HUES48 (cell line): Measurements from ENCODE around the gene SSR1.
"Not testable (repeated sequence)": the region's sequence is repeated elsewhere in the genome, so short reads cannot be mapped to it uniquely, and the experiment has no call there.

ENCODE experiments used
- H3K27ac ChIP-seq: one replicate; pipeline ENCODE4 v1.7.0; 2013; ENCODE audit warnings: low read depth, low read length, inconsistent platforms
- H3K27me3 ChIP-seq: 2 replicates; pipeline ENCODE4 v1.6.1; 2013; ENCODE audit warnings: mild to moderate bottlenecking, low read length; ENCODE audit not compliant: control insufficient read depth, insufficient read depth
- H3K36me3 ChIP-seq: 2 replicates; pipeline ENCODE4 v1.6.1; 2013; ENCODE audit warnings: low read length; ENCODE audit not compliant: control insufficient read depth, insufficient read depth
- H3K4me1 ChIP-seq: 2 replicates; pipeline ENCODE4 v1.6.1; 2013; ENCODE audit warnings: mild to moderate bottlenecking, low read length; ENCODE audit not compliant: control insufficient read depth, insufficient read depth
- H3K4me3 ChIP-seq: 2 replicates; pipeline ENCODE4 v1.5.1; 2013; ENCODE audit warnings: mild to moderate bottlenecking, low read depth, low read length
- H3K9ac ChIP-seq: 2 replicates; pipeline ENCODE4 v1.6.1; 2013; ENCODE audit warnings: mild to moderate bottlenecking, low read depth, low read length, moderate library complexity
- H3K9me3 ChIP-seq: 2 replicates; pipeline ENCODE4 v1.6.1; 2013; ENCODE audit warnings: low read length; ENCODE audit not compliant: control insufficient read depth, insufficient read depth

The SSR1 gene

GRCh38 chr6:7316658-7317533, 3.9 kb upstream of the SSR1 start:
- no peak overlapping the region for H3K9ac ChIP-seq
- H3K4me1 ChIP-seq: peaks cover 2% of the 10 kb centered on the region; the same call in 1 of the 2 replicates
- no peaks in the 10 kb centered on the region for H3K27me3 ChIP-seq
- no peaks in the 10 kb centered on the region for H3K36me3 ChIP-seq
- no peak overlapping the region for H3K4me3 ChIP-seq
- no peak overlapping the region for H3K27ac ChIP-seq
- H3K9me3 ChIP-seq: no peaks in the 10 kb centered on the region

GRCh38 chr6:7315948-7316365, 3.0 kb upstream of the SSR1 start:
- no peak overlapping the region for H3K4me3 ChIP-seq
- H3K9me3 ChIP-seq: no peaks in the 10 kb centered on the region
- H3K27me3 ChIP-seq: no peaks in the 10 kb centered on the region
- no peak overlapping the region for H3K9ac ChIP-seq
- H3K36me3 ChIP-seq: no peaks in the 10 kb centered on the region
- H3K27ac ChIP-seq: no peak overlapping the region
- H3K4me1 ChIP-seq: peaks cover 11% of the 10 kb centered on the region; the same call in 1 of the 2 replicates

GRCh38 chr6:7315087-7315947, 2.3 kb upstream of the SSR1 start:
- not testable (repeated sequence) for H3K27ac ChIP-seq, H3K36me3 ChIP-seq, H3K9me3 ChIP-seq, H3K4me3 ChIP-seq, H3K27me3 ChIP-seq, H3K9ac ChIP-seq
- H3K4me1 ChIP-seq: peaks cover 11% of the 10 kb centered on the region; the same call in 1 of the 2 replicates

GRCh38 chr6:7314414-7314813, 1.4 kb upstream of the SSR1 start:
- no peak overlapping the region for H3K4me3 ChIP-seq
- no peaks in the 10 kb centered on the region for H3K9me3 ChIP-seq
- H3K4me1 ChIP-seq: peaks cover 11% of the 10 kb centered on the region; the same call in 1 of the 2 replicates
- H3K27ac ChIP-seq: no peak overlapping the region
- peaks cover 7% of the 10 kb centered on the region for H3K36me3 ChIP-seq
- H3K27me3 ChIP-seq: no peaks in the 10 kb centered on the region
- H3K9ac ChIP-seq: no peak overlapping the region

- no peaks in the 10 kb centered on the region for H3K27me3 ChIP-seq
- no peaks in the 10 kb centered on the region for H3K9me3 ChIP-seq
- peak overlapping the region; percentile 80 for H3K4me3 ChIP-seq
Measured at GRCh38 chr6:7313505-7314165, 636 bp upstream of the SSR1 start.

GRCh38 chr6:7311917-7312615, 933 bp downstream of the SSR1 start:
- H3K9me3 ChIP-seq: no peaks in the 10 kb centered on the region
- H3K27ac ChIP-seq: peak overlapping the region; percentile 92
- no peaks in the 10 kb centered on the region for H3K27me3 ChIP-seq
- peaks cover 11% of the 10 kb centered on the region; the same call in 1 of the 2 replicates for H3K4me1 ChIP-seq
- peaks cover 31% of the 10 kb centered on the region for H3K36me3 ChIP-seq
- peak overlapping the region; percentile 82 for H3K9ac ChIP-seq
- peak overlapping the region; percentile 80 for H3K4me3 ChIP-seq

More at GRCh38 chr6:7313505-7314165, 636 bp upstream of the SSR1 start:
- Histone ChIP-seq H3K4me1 (peaks cover 11% of the 10 kb centered on the region; the same call in 1 of the 2 replicates), H3K27ac (peak overlapping the region; percentile 92), H3K9ac (peak overlapping the region; percentile 45), H3K36me3 (peaks cover 15% of the 10 kb centered on the region)

- no peak overlapping the region for H3K27ac ChIP-seq
- peaks cover 11% of the 10 kb centered on the region; the same call in 1 of the 2 replicates for H3K4me1 ChIP-seq
- no peak overlapping the region for H3K9ac ChIP-seq
- no peaks in the 10 kb centered on the region for H3K27me3 ChIP-seq
- peak overlapping the region; percentile 80 for H3K4me3 ChIP-seq
- H3K36me3 ChIP-seq: peaks cover 36% of the 10 kb centered on the region
- no peaks in the 10 kb centered on the region for H3K9me3 ChIP-seq
Measured at GRCh38 chr6:7311176-7311575, 1.8 kb downstream of the SSR1 start.

- Histone ChIP-seq H3K4me1 (peaks cover 11% of the 10 kb centered on the region; the same call in 1 of the 2 replicates), H3K27me3 (no peaks in the 10 kb centered on the region), H3K36me3 (peaks cover 57% of the 10 kb centered on the region), H3K27ac (no peak overlapping the region), H3K9me3 (no peaks in the 10 kb centered on the region), H3K4me3 (no peak overlapping the region), H3K9ac (no peak overlapping the region)
Measured at GRCh38 chr6:7309050-7309449, 3.9 kb downstream of the SSR1 start.

- H3K9me3 ChIP-seq: no peaks in the 10 kb centered on the region
- H3K9ac ChIP-seq: no peak overlapping the region
- H3K4me1 ChIP-seq: peaks cover 11% of the 10 kb centered on the region; the same call in 1 of the 2 replicates
- H3K4me3 ChIP-seq: no peak overlapping the region
- no peak overlapping the region for H3K27ac ChIP-seq
- H3K27me3 ChIP-seq: no peaks in the 10 kb centered on the region
- peaks cover 73% of the 10 kb centered on the region for H3K36me3 ChIP-seq
Measured at GRCh38 chr6:7307533-7307932, 5.5 kb downstream of the SSR1 start.

- Histone ChIP-seq H3K36me3 (peaks cover 97% of the 10 kb centered on the region), H3K9me3 (no peaks in the 10 kb centered on the region), H3K4me3 (no peak overlapping the region), H3K4me1 (no peaks in the 10 kb centered on the region), H3K9ac (no peak overlapping the region), H3K27ac (no peak overlapping the region), H3K27me3 (no peaks in the 10 kb centered on the region)
Measured at GRCh38 chr6:7304821-7305220, 8.2 kb downstream of the SSR1 start.
